ENCODE data around the gene PRR14L.

DNA sequence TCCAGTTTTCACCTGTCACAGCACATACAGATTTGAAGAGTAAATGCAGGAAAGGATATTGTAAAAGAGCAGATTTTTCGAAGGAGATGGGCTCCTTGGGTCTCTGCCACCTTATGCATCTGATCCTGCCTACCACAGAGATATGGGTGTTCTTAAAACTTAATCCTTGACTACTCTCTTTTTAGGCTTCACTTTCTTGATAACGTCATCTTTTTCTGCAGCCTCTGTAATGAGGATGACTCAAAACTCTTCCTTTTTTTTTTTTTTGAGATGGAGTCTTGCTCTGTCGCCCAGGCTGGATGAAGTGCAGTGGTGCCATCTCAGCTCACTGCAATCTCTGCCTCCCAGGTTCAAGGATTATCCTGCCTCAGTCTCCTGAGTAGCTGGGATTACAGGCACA, 7.8 kb downstream of the PRR14L start:
- TF ChIP-seq POLR2A (IDR thresholded peaks at IDR 0.05) (no peak), EP300 (IDR thresholded peaks at IDR 0.05) (no peak)
- TF ChIP-seq, protein P1, sequence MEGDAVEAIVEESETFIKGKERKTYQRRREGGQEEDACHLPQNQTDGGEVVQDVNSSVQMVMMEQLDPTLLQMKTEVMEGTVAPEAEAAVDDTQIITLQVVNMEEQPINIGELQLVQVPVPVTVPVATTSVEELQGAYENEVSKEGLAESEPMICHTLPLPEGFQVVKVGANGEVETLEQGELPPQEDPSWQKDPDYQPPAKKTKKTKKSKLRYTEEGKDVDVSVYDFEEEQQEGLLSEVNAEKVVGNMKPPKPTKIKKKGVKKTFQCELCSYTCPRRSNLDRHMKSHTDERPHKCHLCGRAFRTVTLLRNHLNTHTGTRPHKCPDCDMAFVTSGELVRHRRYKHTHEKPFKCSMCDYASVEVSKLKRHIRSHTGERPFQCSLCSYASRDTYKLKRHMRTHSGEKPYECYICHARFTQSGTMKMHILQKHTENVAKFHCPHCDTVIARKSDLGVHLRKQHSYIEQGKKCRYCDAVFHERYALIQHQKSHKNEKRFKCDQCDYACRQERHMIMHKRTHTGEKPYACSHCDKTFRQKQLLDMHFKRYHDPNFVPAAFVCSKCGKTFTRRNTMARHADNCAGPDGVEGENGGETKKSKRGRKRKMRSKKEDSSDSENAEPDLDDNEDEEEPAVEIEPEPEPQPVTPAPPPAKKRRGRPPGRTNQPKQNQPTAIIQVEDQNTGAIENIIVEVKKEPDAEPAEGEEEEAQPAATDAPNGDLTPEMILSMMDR (IDR thresholded peaks at IDR 0.05): no peak

Data from upper lobe of left lung (tissue), 4 donors.